ENCODE data around the gene MANSC1.
"Not testable (repeated sequence)": the region's sequence is repeated elsewhere in the genome, so short reads cannot be mapped to it uniquely, and the experiment has no call there.

The MANSC1 gene

GRCh38 chr12:12323591-12323990 is 26.5 kb downstream of the MANSC1 start:
- no peak for DNase-seq (ENCODE audit: low read depth)

- no peak for DNase-seq (ENCODE audit: low read depth)
Measured at GRCh38 chr12:12323118-12323517, 26.9 kb downstream of the MANSC1 start.

DNA sequence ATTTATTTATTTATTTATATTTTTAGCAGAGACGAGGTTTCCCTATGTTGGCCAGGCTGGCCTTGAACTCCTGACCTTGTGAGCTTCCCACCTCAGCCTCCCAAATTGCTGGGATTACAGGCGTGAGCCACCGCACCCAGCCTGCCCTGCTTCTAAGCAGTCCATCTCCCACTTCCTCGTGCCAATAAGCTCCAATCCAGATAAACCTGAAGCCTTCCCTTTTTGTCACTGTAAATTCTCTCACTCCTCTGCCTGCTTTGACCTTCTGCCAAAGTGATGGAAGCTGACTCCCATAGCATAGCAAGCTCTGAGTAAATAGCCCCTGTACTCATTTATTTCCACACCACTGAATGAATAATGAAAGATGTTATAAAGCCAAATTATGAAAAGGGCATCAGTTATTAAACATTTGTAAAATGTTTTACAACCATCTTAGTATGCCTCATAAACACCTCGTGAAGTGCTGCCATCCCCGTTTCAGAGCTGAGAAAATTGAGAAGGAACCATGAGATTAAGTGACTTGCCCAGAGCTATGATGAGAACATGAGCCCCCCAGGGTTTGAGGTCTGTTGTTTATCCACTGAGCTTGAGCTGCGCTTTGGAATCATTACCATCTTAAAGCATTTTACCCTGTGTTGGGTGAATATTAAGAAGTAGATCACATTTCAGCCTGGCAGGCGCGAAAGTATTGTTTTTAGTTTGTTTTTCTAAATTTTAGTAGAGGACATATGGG is 30.4 kb downstream of the MANSC1 start:
- no peak for DNase-seq (ENCODE audit: low read depth)

DNA sequence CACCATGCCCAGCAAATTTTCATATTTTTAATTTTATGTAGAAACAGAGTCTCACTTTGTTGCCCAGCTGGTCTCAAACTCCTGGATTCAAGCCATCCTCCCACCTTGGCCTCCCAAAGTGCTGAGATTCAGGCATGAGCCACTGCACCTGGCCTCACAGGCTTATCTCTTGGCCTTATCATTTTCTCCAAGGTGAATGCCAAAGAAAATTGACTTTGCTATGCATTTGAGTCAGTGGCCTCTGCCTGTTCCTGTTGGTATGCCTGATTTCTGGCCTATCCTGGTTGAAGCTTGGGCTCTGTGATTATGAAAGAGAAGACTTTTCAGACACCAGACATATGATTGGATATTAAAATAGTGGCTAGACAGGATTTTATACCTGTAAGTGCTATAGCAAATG is 34.2 kb downstream of the MANSC1 start:
- no peak for DNase-seq (ENCODE audit: low read depth)

DNA sequence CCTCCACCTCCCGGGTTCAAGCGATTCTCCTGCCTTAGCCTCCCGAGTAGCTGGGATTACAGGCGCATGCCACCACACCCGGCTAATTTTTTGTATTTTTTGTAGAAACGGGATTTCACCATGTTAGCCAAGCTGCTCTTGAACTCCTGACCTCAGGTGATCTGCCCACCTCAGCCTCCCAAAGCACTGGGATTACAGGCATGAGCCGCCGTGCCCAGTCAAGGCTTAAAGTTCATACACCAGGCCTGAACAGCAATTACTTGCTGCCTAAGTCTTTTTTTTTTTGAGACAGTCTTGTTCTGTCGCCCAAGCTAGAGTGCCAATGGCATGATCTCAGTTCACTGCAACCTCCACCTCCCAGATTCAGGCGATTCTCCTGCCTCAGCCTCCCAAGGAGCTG is 39.3 kb downstream of the MANSC1 start:
- not testable (repeated sequence) for DNase-seq (ENCODE audit: low read depth)

DNA sequence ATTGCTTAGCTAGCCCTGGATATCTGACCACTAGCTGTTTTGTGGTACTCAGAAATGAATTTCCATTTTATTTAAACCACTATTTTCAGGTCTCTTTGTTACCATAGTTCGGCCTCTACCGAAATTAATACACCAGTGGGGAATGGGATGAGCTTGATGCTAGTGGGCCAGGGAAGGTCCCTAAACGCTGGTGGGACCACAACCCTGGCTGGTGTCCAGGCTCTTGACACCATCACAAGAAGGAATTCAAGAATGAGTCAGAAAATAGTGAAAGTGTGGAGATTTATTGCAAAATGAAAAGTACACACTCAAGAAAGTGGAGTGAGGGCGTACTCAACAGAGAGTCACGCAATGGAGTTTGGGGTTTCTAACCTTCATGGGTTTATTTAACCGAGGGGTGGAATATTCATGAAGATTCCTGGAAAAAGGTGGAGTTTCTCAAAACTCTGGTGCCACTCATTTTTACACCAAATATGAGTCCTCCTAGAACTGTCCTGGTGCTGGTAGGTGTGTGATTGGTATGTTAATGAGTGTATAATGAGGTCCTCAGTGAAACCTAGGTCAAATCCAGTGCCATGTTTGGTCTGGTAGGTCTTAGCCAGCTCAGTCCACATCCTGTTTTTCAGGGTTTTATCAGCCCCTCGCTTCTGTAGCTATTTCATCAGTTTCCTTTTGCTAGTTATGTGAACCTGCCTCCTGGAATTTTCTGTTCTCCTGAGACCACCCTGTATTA is 44.3 kb downstream of the MANSC1 start:
- DNase-seq (ENCODE audit: low read depth), result no peak

- DNase-seq (ENCODE audit: low read depth), result no peak
Measured at GRCh38 chr12:12302976-12303375, 47.1 kb downstream of the MANSC1 start.

DNA sequence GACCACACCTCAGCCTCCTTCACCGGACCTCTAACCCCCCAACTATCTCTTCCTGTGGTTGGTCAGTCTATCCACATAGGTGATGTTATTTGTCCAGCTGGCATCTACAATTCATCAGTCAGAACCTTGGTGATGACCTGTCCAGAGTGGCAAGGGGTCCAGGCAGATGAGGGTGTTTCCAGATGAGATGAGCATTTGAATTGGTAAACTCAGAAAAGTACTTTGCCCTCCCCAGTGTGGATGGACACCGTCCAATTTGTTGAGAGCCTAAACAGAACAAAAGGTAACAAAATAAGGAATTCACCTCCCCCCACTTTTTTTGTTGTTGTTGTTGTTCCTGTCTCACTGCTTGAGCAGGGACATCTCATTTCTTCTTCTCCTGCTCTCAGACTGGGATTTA is 48.9 kb downstream of the MANSC1 start:
- no peak for DNase-seq (ENCODE audit: low read depth)

DNA sequence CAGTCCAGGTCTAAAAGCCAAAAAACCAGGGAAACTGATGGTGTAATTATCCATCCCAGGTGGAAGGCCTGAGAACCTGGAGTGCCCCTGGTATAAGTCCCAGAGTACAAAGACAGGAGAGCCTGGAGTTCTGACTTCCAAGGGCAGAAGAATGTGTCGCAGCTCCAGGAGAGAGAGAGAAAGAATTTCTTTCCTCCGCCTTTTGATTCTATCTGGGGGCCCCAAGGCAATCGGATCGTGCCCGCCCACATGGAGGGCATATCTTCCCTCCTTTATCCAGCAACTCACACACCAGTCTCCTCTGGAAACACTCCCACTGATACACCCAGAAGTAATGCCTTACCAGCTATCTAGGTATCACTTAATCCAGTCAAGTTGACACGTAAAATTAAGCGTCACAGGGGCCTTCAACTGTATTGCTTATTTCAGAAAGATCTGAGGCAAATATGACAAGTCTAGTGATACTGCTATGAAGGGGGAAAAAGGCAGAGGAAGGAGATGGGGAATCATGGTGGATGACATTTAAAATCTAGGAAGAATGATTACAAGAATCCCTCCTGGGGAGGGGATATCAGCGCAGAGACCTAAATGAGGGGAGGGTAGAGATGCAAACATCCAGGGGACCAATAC is 52.7 kb downstream of the MANSC1 start:
- DNase-seq (ENCODE audit: low read depth), result no peak

GRCh38 chr12:12294215-12295005 is 55.6 kb downstream of the MANSC1 start:
- DNase-seq (ENCODE audit: low read depth), result no peak

DNA sequence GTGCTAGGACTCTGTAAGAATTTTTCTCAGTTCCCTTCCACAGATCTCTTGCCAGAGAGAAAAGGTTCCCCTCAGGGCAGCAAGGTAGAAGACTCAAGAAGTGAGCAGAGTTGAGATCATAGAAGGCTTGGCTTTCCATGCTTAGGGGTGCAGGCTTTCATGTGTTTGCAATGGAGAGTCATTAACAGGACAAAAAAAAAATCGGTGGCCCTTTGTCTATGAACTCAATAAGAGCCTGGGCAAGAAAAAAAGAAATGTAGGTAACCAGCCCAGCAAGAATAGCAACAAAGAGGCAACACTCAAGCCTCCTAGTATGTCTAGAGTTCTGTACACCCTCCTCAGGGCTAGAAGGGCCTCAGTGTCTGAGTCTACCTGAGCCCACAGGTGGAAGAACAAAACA is 59.8 kb downstream of the MANSC1 start:
- no peak for DNase-seq (ENCODE audit: low read depth)

GRCh38 chr12:12286441-12286840 is 63.6 kb downstream of the MANSC1 start:
- DNase-seq (ENCODE audit: low read depth), result no peak

GRCh38 chr12:12282761-12283425 is 67.1 kb downstream of the MANSC1 start:
- DNase-seq (ENCODE audit: low read depth), result no peak

GRCh38 chr12:12282202-12282601 is 67.8 kb downstream of the MANSC1 start:
- no peak for DNase-seq (ENCODE audit: low read depth)

DNA sequence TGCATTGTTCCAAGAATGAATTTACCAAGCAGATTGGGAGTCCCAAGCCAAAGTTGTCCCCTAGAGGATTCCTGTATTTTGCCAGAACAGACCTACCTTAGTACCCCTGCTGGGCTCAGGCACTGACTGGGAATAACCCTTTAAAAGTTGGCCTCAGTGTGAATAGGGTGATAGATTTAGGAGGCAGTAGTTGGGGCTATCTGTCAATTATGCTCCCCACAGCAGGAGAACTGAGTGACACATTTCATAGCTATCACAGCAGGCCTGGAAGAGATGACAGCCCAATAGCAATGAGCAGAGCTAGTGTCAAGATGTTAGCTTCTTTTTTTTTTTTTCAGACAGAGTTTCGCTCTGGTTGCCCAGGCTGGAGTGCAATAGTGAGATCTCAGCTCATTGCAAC is 68.9 kb downstream of the MANSC1 start:
- DNase-seq (ENCODE audit: low read depth), result no peak

- DNase-seq (ENCODE audit: low read depth), result no peak
Measured at GRCh38 chr12:12278899-12279298, 71.1 kb downstream of the MANSC1 start.

All from T follicular helper cell (primary cell).